ENCODE results near the gene MOSPD3. TPM values are rescaled to one million over a fixed set of nuclear protein-coding genes. Genes with fewer than 3 reads are reported as not detected.

MOSPD3 gene
- total and polyA plus RNA-seq, 2 donors = 4.7 to 21.6 TPM

- DNase-seq (ENCODE audit: low read depth in 6 of 9, low spot score in 9 of 9) = peak; percentile 98 to 100 (median 100)
- H3K4me1 ChIP-seq (ENCODE audit: control insufficient read depth in 2 of 2, insufficient read depth in 2 of 2, low read length in 2 of 2) = peaks cover 15 to 44% of the 10 kb centered on the region in 2 donors
- peaks cover 15% of the 10 kb centered on the region in 2 donors for H3K36me3 ChIP-seq (ENCODE audit: control insufficient read depth in 2 of 2, insufficient read depth in 2 of 2, low read length in 1 of 2)
- H3K27me3 ChIP-seq (ENCODE audit: control insufficient read depth in 2 of 2, insufficient read depth in 1 of 2, low read length in 1 of 2) = peaks cover 4 to 32% of the 10 kb centered on the region in 2 donors
- H3K9me3 ChIP-seq (ENCODE audit: control insufficient read depth in 2 of 2, insufficient read depth in 1 of 2, low read length in 1 of 2) = no peaks in the 10 kb centered on the region
- peak within 1 kb of the TSS; percentile 91 to 99 for H3K4me3 ChIP-seq (ENCODE audit: low read length in 2 of 2)
- under 1% methylated on average over 53 of the region's 53 CpGs for WGBS
- peak within 1 kb of the TSS; percentile 93 to 99 for H3K27ac ChIP-seq (ENCODE audit: low read depth in 1 of 2, low read length in 1 of 2)
Observed at GRCh38 chr7:100586266-100587025, 25.9 kb upstream of the MOSPD3 start, which contains the start of gene FBXO24. FBXO24 (plus strand) TSS chr7:100586328; CDS start chr7:100586626, 298 bp downstream.

GRCh38 chr7:100588438-100588837 lies 23.9 kb upstream of the MOSPD3 start:
- 85% methylated on average over 1 of the region's 1 CpG for WGBS
- Histone ChIP-seq H3K9me3 (ENCODE audit: control insufficient read depth in 2 of 2, insufficient read depth in 1 of 2, low read length in 1 of 2) (no peaks in the 10 kb centered on the region), H3K4me3 (ENCODE audit: low read length in 2 of 2) (no peak overlapping the region), H3K4me1 (ENCODE audit: control insufficient read depth in 2 of 2, insufficient read depth in 2 of 2, low read length in 2 of 2) (peaks cover 4 to 28% of the 10 kb centered on the region in 2 donors), H3K27ac (ENCODE audit: low read depth in 1 of 2, low read length in 1 of 2) (no peak overlapping the region), H3K36me3 (ENCODE audit: control insufficient read depth in 2 of 2, insufficient read depth in 2 of 2, low read length in 1 of 2) (no peaks in the 10 kb centered on the region), H3K27me3 (ENCODE audit: control insufficient read depth in 2 of 2, insufficient read depth in 1 of 2, low read length in 1 of 2) (peaks cover 4 to 35% of the 10 kb centered on the region in 2 donors)
- DNase-seq (ENCODE audit: low read depth in 6 of 9, low spot score in 9 of 9) = no peak

GRCh38 chr7:100589341-100589947 lies 22.9 kb upstream of the MOSPD3 start:
- Histone ChIP-seq H3K4me1 (ENCODE audit: control insufficient read depth in 2 of 2, insufficient read depth in 2 of 2, low read length in 2 of 2) (peaks cover 2 to 19% of the 10 kb centered on the region in 2 donors), H3K4me3 (ENCODE audit: low read length in 2 of 2) (no peak overlapping the region), H3K27me3 (ENCODE audit: control insufficient read depth in 2 of 2, insufficient read depth in 1 of 2, low read length in 1 of 2) (peaks cover 4 to 35% of the 10 kb centered on the region in 2 donors), H3K27ac (ENCODE audit: low read depth in 1 of 2, low read length in 1 of 2) (no peak overlapping the region), H3K36me3 (ENCODE audit: control insufficient read depth in 2 of 2, insufficient read depth in 2 of 2, low read length in 1 of 2) (no peaks in the 10 kb centered on the region), H3K9me3 (ENCODE audit: control insufficient read depth in 2 of 2, insufficient read depth in 1 of 2, low read length in 1 of 2) (no peaks in the 10 kb centered on the region)
- WGBS = 81% methylated on average over 7 of the region's 7 CpGs
- no peak for DNase-seq (ENCODE audit: low read depth in 6 of 9, low spot score in 9 of 9)

- DNase-seq (ENCODE audit: low read depth in 6 of 9, low spot score in 9 of 9) = no peak
- H3K27me3 ChIP-seq (ENCODE audit: control insufficient read depth in 2 of 2, insufficient read depth in 1 of 2, low read length in 1 of 2) = peaks cover 4 to 35% of the 10 kb centered on the region in 2 donors
- H3K36me3 ChIP-seq (ENCODE audit: control insufficient read depth in 2 of 2, insufficient read depth in 2 of 2, low read length in 1 of 2) = no peaks in the 10 kb centered on the region
- H3K27ac ChIP-seq (ENCODE audit: low read depth in 1 of 2, low read length in 1 of 2) = no peak overlapping the region
- WGBS = 59% methylated on average over 20 of the region's 20 CpGs
- H3K4me3 ChIP-seq (ENCODE audit: low read length in 2 of 2) = no peak overlapping the region
- peaks cover 0 to 11% of the 10 kb centered on the region in 2 donors for H3K4me1 ChIP-seq (ENCODE audit: control insufficient read depth in 2 of 2, insufficient read depth in 2 of 2, low read length in 2 of 2)
- no peaks in the 10 kb centered on the region for H3K9me3 ChIP-seq (ENCODE audit: control insufficient read depth in 2 of 2, insufficient read depth in 1 of 2, low read length in 1 of 2)
Observed at GRCh38 chr7:100590077-100590737, 22.1 kb upstream of the MOSPD3 start.

- H3K4me1 ChIP-seq (ENCODE audit: control insufficient read depth in 2 of 2, insufficient read depth in 2 of 2, low read length in 2 of 2) = peaks cover 0 to 8% of the 10 kb centered on the region in 2 donors
- DNase-seq (ENCODE audit: low read depth in 6 of 9, low spot score in 9 of 9) = no peak
- WGBS = 96% methylated on average over 17 of the region's 17 CpGs
- no peaks in the 10 kb centered on the region for H3K9me3 ChIP-seq (ENCODE audit: control insufficient read depth in 2 of 2, insufficient read depth in 1 of 2, low read length in 1 of 2)
- H3K4me3 ChIP-seq (ENCODE audit: low read length in 2 of 2) = no peak overlapping the region
- peaks cover 4 to 35% of the 10 kb centered on the region in 2 donors for H3K27me3 ChIP-seq (ENCODE audit: control insufficient read depth in 2 of 2, insufficient read depth in 1 of 2, low read length in 1 of 2)
- H3K27ac ChIP-seq (ENCODE audit: low read depth in 1 of 2, low read length in 1 of 2) = no peak overlapping the region
- H3K36me3 ChIP-seq (ENCODE audit: control insufficient read depth in 2 of 2, insufficient read depth in 2 of 2, low read length in 1 of 2) = no peaks in the 10 kb centered on the region
Observed at GRCh38 chr7:100591596-100591995, 20.7 kb upstream of the MOSPD3 start.

GRCh38 chr7:100595188-100595587 lies 17.2 kb upstream of the MOSPD3 start:
- H3K27ac ChIP-seq (ENCODE audit: low read depth in 1 of 2, low read length in 1 of 2) = no peak overlapping the region
- H3K27me3 ChIP-seq (ENCODE audit: control insufficient read depth in 2 of 2, insufficient read depth in 1 of 2, low read length in 1 of 2) = peaks cover 3 to 16% of the 10 kb centered on the region in 2 donors
- H3K4me1 ChIP-seq (ENCODE audit: control insufficient read depth in 2 of 2, insufficient read depth in 2 of 2, low read length in 2 of 2) = no peaks in the 10 kb centered on the region
- H3K4me3 ChIP-seq (ENCODE audit: low read length in 2 of 2) = no peak overlapping the region
- 98% methylated on average over 7 of the region's 7 CpGs for WGBS
- DNase-seq (ENCODE audit: low read depth in 6 of 9, low spot score in 9 of 9) = no peak
- no peaks in the 10 kb centered on the region for H3K9me3 ChIP-seq (ENCODE audit: control insufficient read depth in 2 of 2, insufficient read depth in 1 of 2, low read length in 1 of 2)
- no peaks in the 10 kb centered on the region for H3K36me3 ChIP-seq (ENCODE audit: control insufficient read depth in 2 of 2, insufficient read depth in 2 of 2, low read length in 1 of 2)

GRCh38 chr7:100598425-100598824 lies 13.9 kb upstream of the MOSPD3 start:
- no peak for DNase-seq (ENCODE audit: low read depth in 6 of 9, low spot score in 9 of 9)
- H3K4me1 ChIP-seq (ENCODE audit: control insufficient read depth in 2 of 2, insufficient read depth in 2 of 2, low read length in 2 of 2) = peaks cover 0 to 7% of the 10 kb centered on the region in 2 donors

GRCh38 chr7:100599911-100600729 lies 12.2 kb upstream of the MOSPD3 start:
- Histone ChIP-seq H3K4me1 (ENCODE audit: control insufficient read depth in 2 of 2, insufficient read depth in 2 of 2, low read length in 2 of 2) (peaks cover 9 to 23% of the 10 kb centered on the region in 2 donors), H3K27me3 (ENCODE audit: control insufficient read depth in 2 of 2, insufficient read depth in 1 of 2, low read length in 1 of 2) (peaks cover 8 to 29% of the 10 kb centered on the region in 2 donors), H3K9me3 (ENCODE audit: control insufficient read depth in 2 of 2, insufficient read depth in 1 of 2, low read length in 1 of 2) (peaks cover 0 to 4% of the 10 kb centered on the region in 2 donors), H3K4me3 (ENCODE audit: low read length in 2 of 2) (no peak overlapping the region), H3K36me3 (ENCODE audit: control insufficient read depth in 2 of 2, insufficient read depth in 2 of 2, low read length in 1 of 2) (no peaks in the 10 kb centered on the region), H3K27ac (ENCODE audit: low read depth in 1 of 2, low read length in 1 of 2) (no peak overlapping the region)
- WGBS = 91% methylated on average over 18 of the region's 18 CpGs
- no peak for DNase-seq (ENCODE audit: low read depth in 6 of 9, low spot score in 9 of 9)

More at GRCh38 chr7:100598425-100598824, 13.9 kb upstream of the MOSPD3 start:
- Histone ChIP-seq H3K4me3 (ENCODE audit: low read length in 2 of 2) (no peak overlapping the region), H3K9me3 (ENCODE audit: control insufficient read depth in 2 of 2, insufficient read depth in 1 of 2, low read length in 1 of 2) (no peaks in the 10 kb centered on the region), H3K27ac (ENCODE audit: low read depth in 1 of 2, low read length in 1 of 2) (no peak overlapping the region), H3K27me3 (ENCODE audit: control insufficient read depth in 2 of 2, insufficient read depth in 1 of 2, low read length in 1 of 2) (peaks cover 0 to 14% of the 10 kb centered on the region in 2 donors), H3K36me3 (ENCODE audit: control insufficient read depth in 2 of 2, insufficient read depth in 2 of 2, low read length in 1 of 2) (no peaks in the 10 kb centered on the region)
- 91% methylated on average over 4 of the region's 4 CpGs for WGBS

All from thymus (tissue), 11 donors.